Cardiac ventricle fibroblast (primary cell): ENCODE data around the gene POTEB3. TPM values are rescaled to one million over a fixed set of nuclear protein-coding genes. Genes with fewer than 3 reads are reported as not detected.

Experiments
- total RNA-seq: library from RNA; depleted of rRNA; stranded (reverse); fragments of >200 nt; gene quantifications from 2 replicates; pipeline ENCODE4 v1.2.3, GENCODE V29; 2015

POTEB3 gene
- not detected in 2 replicates for total RNA-seq

DNA sequence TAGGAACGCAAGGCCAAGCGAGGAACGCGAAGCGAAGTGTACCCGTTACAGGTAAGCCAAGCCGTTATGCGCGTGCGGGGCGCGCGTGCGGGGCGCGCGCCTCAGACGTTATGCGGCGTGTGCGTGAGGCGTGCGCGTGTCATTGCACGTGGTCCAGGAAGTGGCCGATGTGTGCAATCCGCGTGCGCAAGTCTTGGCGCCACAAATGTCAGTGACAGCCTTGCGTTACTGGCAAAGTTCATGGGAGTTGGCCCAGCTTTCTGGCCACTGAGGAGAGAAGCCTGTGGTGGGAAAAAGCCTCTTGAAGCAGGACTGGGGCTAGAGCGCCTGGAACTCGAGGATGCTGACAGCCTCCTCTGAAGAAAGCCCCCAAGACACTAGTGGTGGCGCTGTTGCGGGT lies at the start of gene POTEB3:
TSS of gene POTEB3 (minus strand) at position 101 of the 400 bp plus-strand sequence. CDS start 488 bp downstream, outside the sequence.

